ENCODE data around the gene PPIP5K2. TPM values are rescaled to one million over a fixed set of nuclear protein-coding genes. Genes with fewer than 3 reads are reported as not detected.

Gene PPIP5K2
- total and polyA plus RNA-seq, 2 donors (not counting 3 experiments of a cell fraction or from before 2014, with no cell fraction given) = 20.8 to 69.4 TPM

DNA sequence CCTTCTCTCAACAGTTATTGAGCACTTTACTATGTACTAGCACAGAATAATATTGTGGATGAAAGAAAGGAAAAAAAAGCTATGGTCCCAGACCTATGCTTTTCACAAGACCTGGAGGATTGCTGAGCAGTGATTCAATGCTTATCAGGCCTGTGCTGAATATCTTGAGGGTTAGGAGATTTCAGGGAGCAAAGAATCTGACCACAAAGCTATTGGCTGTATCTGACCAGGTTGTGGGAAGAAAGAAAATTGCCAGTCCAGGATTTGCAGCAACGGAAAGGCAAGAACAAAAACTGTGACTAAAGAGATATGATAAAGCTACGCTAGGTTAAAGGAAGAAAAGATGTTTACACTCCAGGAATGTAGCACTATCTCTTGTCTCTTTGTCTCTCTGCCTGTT is 123.6 kb downstream of the PPIP5K2 start:
- DNase-seq (ENCODE audit: low read depth, low spot score) (no peak), FAIRE-seq (no peak)
- no peaks in the 10 kb centered on the region for H4K20me1 ChIP-seq (replicated peaks; ENCODE audit: control insufficient read depth, extremely low read depth, insufficient read depth, low read length)
- CTCF ChIA-PET = interaction anchor here (1.2 to 1.5 kb wide), 2 partner anchors 11 to 232 kb away, joined by 3 to 5 read pairs; no protein-coding TSS in a partner anchor
- H3K9ac ChIP-seq (replicated peaks; ENCODE audit: extremely low read depth, insufficient read depth, low read length) = no peak overlapping the region
- H3K9me3 ChIP-seq (replicated peaks; ENCODE audit: control insufficient read depth, insufficient read depth, low read length) = no peaks in the 10 kb centered on the region
- H3K4me2 ChIP-seq (ENCODE audit: insufficient read depth, low read length) = no peak overlapping the region
- TF ChIP-seq EZH2 (IDR thresholded peaks at IDR 0.05; ENCODE audit: borderline replicate concordance, low read depth, low read length, severe bottlenecking) (no peak), GATA2 (IDR thresholded peaks at IDR 0.05; ENCODE audit: insufficient read depth, insufficient read length, low read depth, low read length) (no peak), POLR2A (IDR thresholded peaks at IDR 0.05; ENCODE audit: low read depth, low read length) (no peak), POLR2AphosphoS5 (IDR thresholded peaks at IDR 0.05; ENCODE audit: insufficient read depth, low read depth, low read length) (no peak), MYC (IDR thresholded peaks at IDR 0.05; ENCODE audit: low read depth, low read length) (no peak), MAX (IDR thresholded peaks at IDR 0.05; ENCODE audit: insufficient read depth, insufficient read length) (no peak), JUN (IDR thresholded peaks at IDR 0.05; ENCODE audit: borderline replicate concordance, insufficient read depth, insufficient read length, low read depth) (no peak), FOS (IDR thresholded peaks at IDR 0.05; ENCODE audit: borderline replicate concordance, insufficient read depth, low read length) (no peak)
- TF ChIP-seq, protein P1, sequence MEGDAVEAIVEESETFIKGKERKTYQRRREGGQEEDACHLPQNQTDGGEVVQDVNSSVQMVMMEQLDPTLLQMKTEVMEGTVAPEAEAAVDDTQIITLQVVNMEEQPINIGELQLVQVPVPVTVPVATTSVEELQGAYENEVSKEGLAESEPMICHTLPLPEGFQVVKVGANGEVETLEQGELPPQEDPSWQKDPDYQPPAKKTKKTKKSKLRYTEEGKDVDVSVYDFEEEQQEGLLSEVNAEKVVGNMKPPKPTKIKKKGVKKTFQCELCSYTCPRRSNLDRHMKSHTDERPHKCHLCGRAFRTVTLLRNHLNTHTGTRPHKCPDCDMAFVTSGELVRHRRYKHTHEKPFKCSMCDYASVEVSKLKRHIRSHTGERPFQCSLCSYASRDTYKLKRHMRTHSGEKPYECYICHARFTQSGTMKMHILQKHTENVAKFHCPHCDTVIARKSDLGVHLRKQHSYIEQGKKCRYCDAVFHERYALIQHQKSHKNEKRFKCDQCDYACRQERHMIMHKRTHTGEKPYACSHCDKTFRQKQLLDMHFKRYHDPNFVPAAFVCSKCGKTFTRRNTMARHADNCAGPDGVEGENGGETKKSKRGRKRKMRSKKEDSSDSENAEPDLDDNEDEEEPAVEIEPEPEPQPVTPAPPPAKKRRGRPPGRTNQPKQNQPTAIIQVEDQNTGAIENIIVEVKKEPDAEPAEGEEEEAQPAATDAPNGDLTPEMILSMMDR (IDR thresholded peaks at IDR 0.05; ENCODE audit: extremely low read depth in 1 of 2, insufficient read depth in 1 of 2, low read depth in 1 of 2, low read length in 2 of 2) = no peak
- H3K27ac ChIP-seq (ENCODE audit: insufficient read depth, low read depth, low read length) = no peak overlapping the region
- H3K27me3 ChIP-seq (ENCODE audit: control insufficient read depth in 2 of 2, insufficient read depth in 2 of 2, low read length in 2 of 2) = peaks cover 2 to 11% of the 10 kb centered on the region in 2 experiments
- H3K79me2 ChIP-seq (ENCODE audit: control insufficient read depth, insufficient read depth, low read length) = no peaks in the 10 kb centered on the region
- dilution Hi-C loops (cut with MboI; ENCODE audit: extremely low pct_ligation_motif_present, low sequenced_read_pairs) = no loop called here
- no peak overlapping the region for H2AFZ ChIP-seq (ENCODE audit: low read depth, low read length)
- H3K4me1 ChIP-seq (ENCODE audit: control insufficient read depth, extremely low read depth, insufficient read depth, low read length) = no peaks in the 10 kb centered on the region
- no peak overlapping the region for H3K4me3 ChIP-seq (replicated peaks in 1 of 3; ENCODE audit: insufficient read depth in 1 of 3, low read depth in 1 of 3, low read length in 3 of 3)
- H3K9me1 ChIP-seq (replicated peaks; ENCODE audit: control insufficient read depth, extremely low read depth, insufficient read depth, low read length) = no peaks in the 10 kb centered on the region
- intact Hi-C loops (cut with micrococcal nuclease) = no loop called here
- no peaks in the 10 kb centered on the region for H3K36me3 ChIP-seq (ENCODE audit: control insufficient read depth in 2 of 2, extremely low read depth in 1 of 2, insufficient read depth in 2 of 2, low read length in 2 of 2)
- BruUV-seq (replicated peaks) = no TSS peak
- POLR2A ChIA-PET = no interaction called here
